ENCODE measurements around the gene KCNJ15. TPM values are rescaled to one million over a fixed set of nuclear protein-coding genes. Genes with fewer than 3 reads are reported as not detected.

The KCNJ15 gene
- total and polyA plus RNA-seq, 11 donors, result 0.07 to 1.8 (median 0.38) TPM

DNA sequence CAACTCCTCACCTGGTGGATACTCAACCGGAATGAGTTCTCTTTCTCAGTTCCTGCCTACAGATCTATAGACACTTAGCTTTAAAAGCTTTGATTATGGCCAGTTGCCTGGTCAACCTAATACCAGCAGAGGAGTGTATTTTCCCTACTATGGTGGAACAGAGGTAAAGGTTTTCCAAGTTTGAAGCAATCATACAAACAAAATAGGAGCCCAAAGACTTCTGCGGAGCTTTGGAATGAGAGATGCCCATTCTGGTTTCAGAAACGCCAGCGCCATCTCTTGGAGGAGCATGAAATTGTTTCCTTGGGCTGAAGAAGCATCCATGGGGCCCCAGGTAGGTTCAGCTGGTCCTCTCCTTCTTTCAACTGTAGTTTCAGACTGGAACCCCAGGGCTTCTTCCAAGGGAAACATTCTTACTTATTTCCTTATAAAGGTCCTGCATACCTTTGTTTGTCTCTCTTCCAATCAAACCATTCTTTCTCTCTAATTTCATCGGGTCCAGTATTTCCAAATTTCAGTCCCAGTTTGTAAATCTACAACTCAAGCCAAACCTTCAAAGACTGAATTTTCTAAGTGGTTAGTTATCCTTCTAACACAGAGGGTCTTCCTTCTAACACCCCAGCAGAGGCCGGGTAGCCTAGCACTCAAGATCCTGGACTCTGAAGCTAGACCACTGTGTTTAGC, 95.9 kb downstream of the KCNJ15 start:
- WGBS, 4 donors, result 45 to 51% (median 49%) methylated on average over 6 of the region's 6 CpGs
- Histone ChIP-seq H3K27ac (peak overlapping the region in 1 of 12 donors; percentile 71), H3K36me3 (no peaks in the 10 kb centered on the region), H3K4me3 (no peak overlapping the region), H3K27me3 (peaks cover 0 to 7% (median 0%) of the 10 kb centered on the region in 9 donors), H3K4me1 (peaks cover 0 to 34% (median 0%) of the 10 kb centered on the region in 12 donors), H3K9me3 (no peaks in the 10 kb centered on the region)
- DNase-seq (peak in 3 of 5 donors; percentile 28 to 51 (median 37)), ATAC-seq (peak in 2 of 4 donors; percentile 54)
- intact Hi-C loops (cut with DNase I), result loop anchor here (1.0 to 10.0 kb wide), 10 partner anchors 132 to 678 kb away; no protein-coding TSS in a partner anchor
- no peak for TF ChIP-seq POLR2A (IDR thresholded peaks at IDR 0.05)
- TF ChIP-seq, protein P1, sequence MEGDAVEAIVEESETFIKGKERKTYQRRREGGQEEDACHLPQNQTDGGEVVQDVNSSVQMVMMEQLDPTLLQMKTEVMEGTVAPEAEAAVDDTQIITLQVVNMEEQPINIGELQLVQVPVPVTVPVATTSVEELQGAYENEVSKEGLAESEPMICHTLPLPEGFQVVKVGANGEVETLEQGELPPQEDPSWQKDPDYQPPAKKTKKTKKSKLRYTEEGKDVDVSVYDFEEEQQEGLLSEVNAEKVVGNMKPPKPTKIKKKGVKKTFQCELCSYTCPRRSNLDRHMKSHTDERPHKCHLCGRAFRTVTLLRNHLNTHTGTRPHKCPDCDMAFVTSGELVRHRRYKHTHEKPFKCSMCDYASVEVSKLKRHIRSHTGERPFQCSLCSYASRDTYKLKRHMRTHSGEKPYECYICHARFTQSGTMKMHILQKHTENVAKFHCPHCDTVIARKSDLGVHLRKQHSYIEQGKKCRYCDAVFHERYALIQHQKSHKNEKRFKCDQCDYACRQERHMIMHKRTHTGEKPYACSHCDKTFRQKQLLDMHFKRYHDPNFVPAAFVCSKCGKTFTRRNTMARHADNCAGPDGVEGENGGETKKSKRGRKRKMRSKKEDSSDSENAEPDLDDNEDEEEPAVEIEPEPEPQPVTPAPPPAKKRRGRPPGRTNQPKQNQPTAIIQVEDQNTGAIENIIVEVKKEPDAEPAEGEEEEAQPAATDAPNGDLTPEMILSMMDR (IDR thresholded peaks at IDR 0.05), result peak; percentile 57 to 79 (median 66)

DNA sequence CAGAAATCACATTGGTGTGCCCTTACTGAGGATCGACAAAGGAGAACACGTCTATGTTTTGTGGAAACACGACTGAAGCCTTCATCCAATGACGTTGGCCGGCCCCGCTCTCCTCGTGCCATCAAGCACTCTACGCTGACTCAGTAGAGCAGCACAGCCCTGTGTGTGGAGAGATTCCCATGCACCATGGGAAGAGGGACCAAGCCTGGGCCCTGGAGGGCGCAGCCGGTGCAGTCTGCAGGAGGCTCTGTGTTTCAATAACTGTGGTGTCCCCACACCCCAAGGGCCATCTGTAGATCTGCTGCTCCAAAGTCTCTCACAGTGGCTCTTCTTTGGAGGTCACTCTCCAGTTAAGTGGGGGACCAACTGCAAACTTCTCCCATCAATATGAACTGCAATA, 97.4 kb downstream of the KCNJ15 start:
- Histone ChIP-seq H3K9me3 (no peaks in the 10 kb centered on the region), H3K4me3 (no peak overlapping the region), H3K27ac (no peak overlapping the region), H3K36me3 (no peaks in the 10 kb centered on the region), H3K4me1 (peaks cover 0 to 30% (median 0%) of the 10 kb centered on the region in 12 donors), H3K27me3 (peaks cover 0 to 7% (median 0%) of the 10 kb centered on the region in 9 donors)
- no peak for DNase-seq
- ATAC-seq, result no peak
- no peak for TF ChIP-seq POLR2A (IDR thresholded peaks at IDR 0.05)
- TF ChIP-seq, protein P1 (IDR thresholded peaks at IDR 0.05), result no peak
- WGBS, 4 donors, result 92 to 94% (median 93%) methylated on average over 8 to 10 of the region's 10 CpGs
- intact Hi-C loops (cut with DNase I), result loop anchor here in 8 of 10 donors (5.0 to 10.0 kb wide), 5 partner anchors 137 to 679 kb away; no protein-coding TSS in a partner anchor

DNA sequence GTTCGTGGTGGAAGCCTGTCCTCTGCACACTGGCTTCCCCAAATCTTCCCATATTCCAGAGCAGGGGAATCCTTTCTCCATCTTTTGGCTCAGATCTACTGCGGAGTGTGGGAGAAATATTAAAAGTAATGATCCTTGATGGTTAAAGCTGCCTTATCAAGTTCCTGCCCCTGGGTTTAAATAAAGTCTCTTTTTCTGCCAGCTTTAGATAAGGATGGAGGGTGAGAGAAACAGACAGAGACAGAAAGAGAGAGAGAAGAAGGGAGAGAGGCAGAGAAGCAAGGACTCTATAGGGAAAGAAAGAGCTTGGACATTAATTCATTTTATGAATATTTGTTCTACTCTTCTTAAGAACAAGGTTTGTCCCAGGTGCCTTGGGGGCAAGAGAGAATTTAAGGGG, 98.0 kb downstream of the KCNJ15 start:
- peaks cover 0 to 28% (median 0%) of the 10 kb centered on the region in 12 donors for H3K4me1 ChIP-seq
- intact Hi-C loops (cut with DNase I), result loop anchor here in 9 of 10 donors (5.0 to 10.0 kb wide), 8 partner anchors 137 to 783 kb away; no protein-coding TSS in a partner anchor
- no peaks in the 10 kb centered on the region for H3K36me3 ChIP-seq
- no peak overlapping the region for H3K27ac ChIP-seq
- H3K9me3 ChIP-seq, result no peaks in the 10 kb centered on the region
- WGBS, 4 donors, result 76 to 91% (median 86%) methylated on average over 2 of the region's 2 CpGs
- DNase-seq, result no peak
- H3K27me3 ChIP-seq, result peaks cover 0 to 7% (median 0%) of the 10 kb centered on the region in 9 donors
- no peak for TF ChIP-seq POLR2A (IDR thresholded peaks at IDR 0.05)
- TF ChIP-seq, protein P1 (IDR thresholded peaks at IDR 0.05), result no peak
- no peak overlapping the region for H3K4me3 ChIP-seq
- ATAC-seq, result no peak

DNA sequence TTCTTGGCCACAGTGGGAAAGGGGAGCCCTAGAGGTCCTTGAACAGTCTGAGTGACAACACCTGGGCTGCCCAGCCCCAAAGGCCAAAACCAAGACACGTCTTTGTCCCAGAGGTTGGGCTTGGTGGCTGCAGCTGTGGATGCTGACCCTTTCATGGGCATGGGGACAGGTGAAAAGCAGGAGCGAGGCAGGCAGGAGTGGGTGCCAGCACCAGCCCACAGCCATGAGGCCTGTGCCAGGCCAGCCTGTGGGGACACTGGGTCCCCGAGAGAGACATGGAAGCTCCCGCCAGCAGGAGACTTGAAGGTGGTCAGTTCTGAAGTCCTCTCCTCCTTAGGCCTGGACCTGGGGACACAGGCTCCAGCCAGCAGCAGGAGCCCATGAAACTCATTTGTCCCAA, 98.6 kb downstream of the KCNJ15 start:
- Histone ChIP-seq H3K4me1 (peaks cover 0 to 28% (median 0%) of the 10 kb centered on the region in 12 donors), H3K9me3 (no peaks in the 10 kb centered on the region), H3K4me3 (no peak overlapping the region), H3K36me3 (no peaks in the 10 kb centered on the region), H3K27me3 (peaks cover 0 to 7% (median 0%) of the 10 kb centered on the region in 9 donors), H3K27ac (no peak overlapping the region)
- DNase-seq (no peak), ATAC-seq (no peak)
- WGBS, 4 donors, result 98 to 100% (median 99%) methylated on average over 3 to 4 of the region's 4 CpGs
- TF ChIP-seq POLR2A (IDR thresholded peaks at IDR 0.05), result no peak
- intact Hi-C loops (cut with DNase I), result loop anchor here in 9 of 10 donors (5.0 to 10.0 kb wide), 6 partner anchors 641 to 782 kb away; no protein-coding TSS in a partner anchor

Measured in heart left ventricle (tissue), 16 donors.